Measurements from ENCODE around the gene CCDC167. TPM values are rescaled to one million over a fixed set of nuclear protein-coding genes. Genes with fewer than 3 reads are reported as not detected.

CCDC167 gene
- 23.0 and 24.1 TPM in 2 replicates for total RNA-seq

DNA sequence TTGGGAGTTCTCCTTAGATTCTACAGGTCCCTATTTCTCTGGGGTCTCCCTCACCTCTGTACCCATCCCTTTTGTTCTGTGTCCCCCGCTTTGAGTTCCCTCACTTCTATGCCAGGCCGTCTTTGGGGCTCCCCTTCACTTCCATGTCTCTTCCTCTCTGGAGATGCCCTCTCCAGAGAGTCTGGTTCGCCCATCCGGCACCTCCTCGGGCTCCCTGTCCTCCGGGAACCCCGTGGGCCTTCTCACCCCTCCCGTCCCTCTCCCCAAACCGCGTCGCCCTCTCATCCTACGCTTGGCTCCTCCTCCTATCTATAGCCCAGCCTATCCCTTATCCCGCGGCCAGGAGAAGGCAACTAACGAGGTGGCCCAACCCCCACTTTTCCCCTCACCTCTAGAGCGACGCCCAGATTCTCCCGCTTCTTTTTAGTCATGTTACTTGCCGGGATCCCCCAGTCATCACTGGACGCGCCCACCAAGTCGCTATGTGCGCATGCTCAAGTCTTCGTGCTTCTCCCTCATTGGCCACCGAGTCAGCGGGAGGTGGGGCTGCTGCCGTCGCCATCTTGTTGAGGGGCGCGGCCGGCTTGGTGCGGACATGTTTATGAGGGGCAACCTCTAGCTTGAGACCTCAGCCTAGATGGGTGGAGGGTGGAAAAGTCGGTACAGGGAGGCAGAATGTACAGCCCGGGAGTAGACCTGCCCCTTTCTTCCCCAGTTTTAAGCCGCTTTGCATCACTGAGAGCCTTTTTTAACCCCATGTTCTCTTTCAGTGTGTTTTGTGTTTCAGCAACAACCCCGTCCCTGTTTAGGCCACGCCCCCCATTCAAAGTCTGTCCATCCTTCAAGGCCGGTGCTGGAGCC is at the start of gene CCDC167:
Gene CCDC167, minus strand, starts transcription at position 461 of the 861 bp plus-strand sequence. Its CDS starts 30 bp downstream, at position 431.
- DNase-seq (ENCODE audit: low read depth, low spot score): peak; percentile 85

- DNase-seq (ENCODE audit: low read depth, low spot score): no peak
Observed at GRCh38 chr6:37549154-37549553, 49.5 kb upstream of the CCDC167 start.

- DNase-seq (ENCODE audit: low read depth, low spot score): no peak
Observed at GRCh38 chr6:37548067-37548674, 48.5 kb upstream of the CCDC167 start.

- peak; percentile 63 for DNase-seq (ENCODE audit: low read depth, low spot score)
Observed at GRCh38 chr6:37547564-37548061, 47.9 kb upstream of the CCDC167 start.

- DNase-seq (ENCODE audit: low read depth, low spot score): no peak
Observed at GRCh38 chr6:37546141-37546871, 46.6 kb upstream of the CCDC167 start.

DNA sequence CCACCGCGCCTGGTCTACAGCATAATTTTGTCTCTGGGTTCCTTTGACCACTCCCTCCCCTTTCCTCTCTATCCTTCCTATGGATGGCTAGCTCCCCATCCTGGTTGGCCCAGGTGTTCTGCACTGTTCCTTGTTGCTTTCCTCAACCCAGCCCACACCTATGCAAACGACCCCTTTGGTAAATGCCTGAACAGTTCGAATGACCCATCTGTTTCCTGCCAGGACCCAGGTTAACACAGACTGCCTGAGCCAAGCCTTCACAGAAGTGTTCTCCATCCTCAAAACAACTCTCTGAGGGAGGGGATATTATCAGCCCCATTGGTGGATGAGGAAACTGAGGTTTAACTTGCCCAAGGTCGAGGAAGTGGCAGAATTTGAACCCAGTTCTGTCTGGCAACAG is 44.8 kb upstream of the CCDC167 start:
- DNase-seq (ENCODE audit: low read depth, low spot score): no peak

DNA sequence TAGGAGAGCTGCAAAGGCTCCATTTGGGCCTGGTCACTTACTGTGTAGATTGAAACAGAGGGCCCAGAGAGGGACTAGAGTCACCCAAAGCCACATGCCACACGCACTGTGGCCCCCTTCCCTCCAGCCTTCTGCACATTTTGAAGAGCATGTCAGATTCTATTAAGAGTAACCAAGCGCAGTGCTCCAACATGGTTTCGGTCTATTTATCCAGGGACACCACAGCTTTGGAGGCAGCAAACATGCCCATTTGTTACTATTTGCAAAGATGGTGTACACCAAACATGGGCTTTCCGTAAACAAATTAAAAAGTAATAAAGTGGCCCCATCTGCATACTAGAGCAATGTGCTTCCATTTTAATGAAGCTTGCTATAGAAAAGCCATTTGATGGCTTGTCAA is 43.7 kb upstream of the CCDC167 start:
- DNase-seq (ENCODE audit: low read depth, low spot score): no peak

DNA sequence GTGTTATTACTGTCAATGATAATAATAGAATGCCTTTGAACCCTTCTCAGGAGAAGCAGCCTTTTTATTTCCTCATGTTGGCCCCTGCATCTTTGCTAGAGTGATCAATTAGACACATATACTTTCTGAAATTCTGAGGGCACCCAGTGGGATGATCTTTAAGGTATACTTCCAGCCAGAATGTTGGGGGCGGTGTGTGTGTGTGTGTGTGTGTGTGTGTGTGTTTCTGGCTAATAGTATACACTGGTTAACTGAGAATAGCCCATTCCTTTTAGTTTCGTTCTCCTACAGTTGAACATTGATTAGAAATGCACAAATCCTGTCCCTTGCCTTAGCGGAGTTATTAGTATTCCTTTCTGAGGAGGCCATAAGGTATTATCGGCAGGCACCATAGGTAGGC is 41.7 kb upstream of the CCDC167 start:
- no peak for DNase-seq (ENCODE audit: low read depth, low spot score)

- DNase-seq (ENCODE audit: low read depth, low spot score): no peak
Observed at GRCh38 chr6:37540390-37540789, 40.7 kb upstream of the CCDC167 start.

- DNase-seq (ENCODE audit: low read depth, low spot score): no peak
Observed at GRCh38 chr6:37540029-37540352, 40.3 kb upstream of the CCDC167 start.

GRCh38 chr6:37539171-37540028 is 39.7 kb upstream of the CCDC167 start:
- DNase-seq (ENCODE audit: low read depth, low spot score): no peak

DNA sequence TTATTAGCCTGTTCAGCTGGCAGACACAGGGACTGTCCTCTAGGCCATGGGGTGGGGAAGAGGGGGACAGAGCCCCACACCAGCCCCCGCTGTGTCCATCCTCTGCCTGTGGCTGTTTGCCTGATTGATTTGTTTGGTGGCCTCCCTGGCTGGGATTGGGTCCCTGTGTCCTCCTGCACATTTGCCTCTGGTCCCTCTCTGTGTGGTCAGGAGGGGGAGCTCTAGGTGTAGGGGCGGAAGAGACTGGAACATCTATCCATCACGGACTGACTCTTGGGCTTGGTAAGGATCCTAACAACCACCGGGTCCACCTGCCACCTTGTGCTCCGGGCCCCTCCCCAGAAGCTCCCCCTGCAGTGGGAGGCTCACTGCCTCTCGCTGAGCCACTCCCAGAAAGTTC is 38.4 kb upstream of the CCDC167 start:
- no peak for DNase-seq (ENCODE audit: low read depth, low spot score)

DNA sequence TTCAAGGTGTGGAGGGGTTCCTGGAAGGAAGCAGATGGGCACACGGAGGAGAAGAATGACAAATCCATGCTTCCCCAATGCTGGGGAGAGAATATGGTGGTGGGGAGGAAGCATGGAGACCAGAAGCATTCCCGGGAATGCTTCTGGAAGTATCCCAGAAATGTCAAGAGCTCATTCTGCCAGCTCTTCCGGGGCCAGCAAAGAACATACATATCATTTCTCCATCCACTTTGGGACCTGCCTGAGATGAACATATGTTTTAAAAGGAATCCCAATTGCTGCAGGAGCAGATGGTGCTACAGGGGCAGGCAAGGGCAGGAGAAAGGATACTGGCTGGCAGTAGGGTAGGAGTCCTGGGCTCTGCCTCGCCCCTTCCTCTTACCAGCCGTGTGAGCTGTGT is 37.9 kb upstream of the CCDC167 start:
- no peak for DNase-seq (ENCODE audit: low read depth, low spot score)

DNA sequence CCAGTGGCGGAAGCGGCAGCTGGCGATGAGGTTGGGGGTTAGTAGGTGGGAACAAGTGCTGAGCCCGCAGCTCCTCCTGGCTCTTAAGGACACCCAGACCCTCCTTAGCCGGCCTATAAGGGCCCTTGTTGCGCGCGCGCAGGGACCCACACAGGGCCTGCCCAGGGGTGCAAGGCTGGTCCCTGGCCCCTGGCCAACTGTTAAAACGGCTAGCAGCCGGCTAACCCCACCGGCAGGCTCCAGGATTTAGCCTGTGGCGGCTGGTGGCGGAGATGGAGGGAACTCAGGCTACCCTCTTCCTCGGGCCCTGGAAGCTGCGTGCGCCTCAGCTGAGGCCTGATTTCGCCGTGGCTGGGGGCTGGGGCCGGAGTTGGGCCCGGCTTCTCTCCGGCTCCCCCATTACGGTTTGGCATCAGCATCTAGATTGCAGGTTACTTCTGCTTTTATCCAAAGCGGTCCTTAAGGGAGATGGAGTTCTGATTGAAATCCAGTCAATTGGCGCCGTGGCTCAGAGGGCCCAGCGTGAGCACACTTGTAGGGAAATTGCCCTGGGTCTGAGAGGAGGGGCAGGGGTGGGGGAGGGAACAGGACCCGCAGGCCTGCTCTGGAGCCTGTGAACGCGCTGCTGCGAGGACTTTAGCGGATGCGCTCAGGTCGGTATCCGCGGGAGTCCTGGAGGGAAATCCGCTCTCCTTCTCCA is 36.9 kb upstream of the CCDC167 start:
- DNase-seq (ENCODE audit: low read depth, low spot score): no peak

DNA sequence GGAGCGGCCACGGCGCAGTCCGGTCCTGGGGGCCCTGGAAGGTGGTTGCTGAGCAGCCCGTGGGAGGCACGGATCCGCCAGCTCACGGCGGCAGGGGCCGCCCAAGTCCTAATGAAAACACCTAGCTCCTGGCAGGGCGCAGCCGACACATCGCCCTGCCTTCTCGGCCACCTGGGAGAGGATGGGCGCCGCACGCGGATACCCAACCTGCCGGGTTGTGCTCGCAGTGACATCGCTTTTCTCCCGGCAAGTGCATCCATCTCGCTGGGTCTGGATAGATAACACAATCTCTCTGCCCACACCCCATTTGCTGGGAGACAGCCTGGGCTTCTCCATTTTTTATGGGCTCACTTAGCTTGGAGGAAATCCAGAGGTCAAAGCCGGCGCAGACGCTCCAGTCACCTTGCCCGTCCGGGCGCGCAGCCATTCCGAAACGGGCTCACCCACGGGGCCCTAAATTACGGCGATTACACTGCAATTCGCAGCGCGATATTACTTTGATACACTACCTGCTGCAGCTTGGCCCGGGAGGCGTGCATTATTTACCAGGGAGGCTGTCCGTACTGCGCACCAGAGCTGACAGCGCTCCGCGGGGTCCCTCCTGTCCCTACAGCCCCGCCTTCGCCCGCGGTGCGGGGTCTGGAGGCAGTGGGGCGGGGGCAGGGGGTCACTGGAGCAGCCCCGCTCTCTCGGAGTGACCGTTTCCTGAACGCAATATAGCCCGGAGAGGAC is 36.2 kb upstream of the CCDC167 start:
- DNase-seq (ENCODE audit: low read depth, low spot score): no peak

DNA sequence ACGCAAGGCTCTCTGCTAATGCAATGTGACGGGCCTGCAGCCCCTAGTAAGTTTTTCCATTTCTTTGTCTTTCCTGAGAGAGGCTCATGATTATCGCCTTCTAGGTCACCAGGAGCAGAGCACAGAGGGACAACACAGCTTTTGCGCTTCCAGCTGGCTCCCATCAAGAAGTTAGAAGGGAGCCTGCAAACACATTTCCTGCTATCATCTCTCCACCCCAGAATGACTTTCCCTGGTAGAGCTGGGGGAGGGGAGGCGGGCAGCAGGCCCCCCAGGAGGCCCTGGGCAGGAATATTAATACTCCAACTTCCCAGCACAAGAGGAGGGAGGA is 35.7 kb upstream of the CCDC167 start:
- DNase-seq (ENCODE audit: low read depth, low spot score): no peak

GRCh38 chr6:37534893-37535292 is 35.2 kb upstream of the CCDC167 start:
- no peak for DNase-seq (ENCODE audit: low read depth, low spot score)

DNA sequence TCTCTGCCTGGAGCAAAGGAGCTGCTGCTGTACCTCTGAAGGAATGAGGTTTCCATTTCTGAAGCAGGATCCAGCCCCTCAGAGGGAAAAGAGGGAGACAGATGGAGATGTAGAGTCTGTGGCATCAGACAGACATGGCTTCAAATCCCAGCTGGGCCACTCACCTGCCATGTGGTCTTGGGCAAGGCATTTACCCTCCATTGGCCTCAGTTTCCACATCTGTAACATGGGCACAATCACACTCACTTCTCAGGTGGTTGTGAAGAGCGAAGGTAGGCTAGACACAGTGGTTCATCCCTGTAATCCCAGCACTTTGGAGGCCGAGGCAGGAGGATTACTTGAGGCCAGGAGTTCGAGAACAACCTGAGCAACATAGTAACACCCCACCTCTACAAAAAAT is 32.4 kb upstream of the CCDC167 start:
- no peak for DNase-seq (ENCODE audit: low read depth, low spot score)

DNA sequence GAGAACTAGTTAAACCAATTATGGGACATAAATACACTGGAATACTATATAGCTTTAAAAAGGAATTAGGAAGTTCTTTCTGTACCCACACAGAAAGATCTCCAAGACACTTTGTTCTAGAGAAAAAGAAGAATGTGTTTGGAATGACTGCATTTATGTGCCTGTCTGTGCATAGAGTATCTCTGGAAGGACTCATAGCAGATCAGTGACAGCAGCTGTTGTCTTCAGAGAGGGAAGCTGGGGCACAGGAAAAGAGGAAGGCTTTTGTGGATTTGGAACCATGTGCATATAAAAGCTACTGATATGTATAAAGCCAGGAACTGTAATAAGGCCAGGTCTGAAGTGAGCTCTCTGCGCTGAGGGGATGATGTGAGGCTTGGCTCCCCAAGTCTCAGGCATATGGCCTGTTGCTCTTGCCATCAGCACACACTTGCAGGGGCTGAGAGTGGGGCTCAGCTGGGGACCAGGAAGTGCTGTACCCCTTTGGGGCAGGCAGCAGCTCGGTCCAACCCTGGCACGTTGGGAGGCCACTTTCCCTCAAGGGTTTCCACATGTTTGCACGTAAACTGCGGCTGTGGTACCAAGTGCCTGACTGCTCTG is 31.8 kb upstream of the CCDC167 start:
- no peak for DNase-seq (ENCODE audit: low read depth, low spot score)

DNA sequence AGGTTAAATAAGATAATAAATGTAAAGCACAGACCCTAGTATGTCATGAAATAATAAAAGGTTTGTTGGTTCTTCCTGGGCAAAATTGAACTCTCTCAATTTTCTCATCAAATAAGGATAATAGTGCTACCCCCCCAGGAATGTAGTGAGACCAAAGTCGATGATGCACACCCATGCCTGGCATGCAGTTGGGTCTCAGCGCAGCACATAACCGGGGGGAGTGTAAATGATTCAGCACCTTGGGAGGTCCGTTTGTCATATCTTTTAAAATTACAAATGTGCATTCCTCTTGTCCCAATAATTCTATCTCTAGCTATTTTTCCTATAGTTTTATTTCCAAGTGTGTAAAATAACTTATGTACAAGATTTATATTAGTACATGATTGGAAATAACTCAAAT is 31.3 kb upstream of the CCDC167 start:
- no peak for DNase-seq (ENCODE audit: low read depth, low spot score)

Measured in pulmonary artery endothelial cell (primary cell).